Measurements from ENCODE around the gene UGT1A1.

DNA sequence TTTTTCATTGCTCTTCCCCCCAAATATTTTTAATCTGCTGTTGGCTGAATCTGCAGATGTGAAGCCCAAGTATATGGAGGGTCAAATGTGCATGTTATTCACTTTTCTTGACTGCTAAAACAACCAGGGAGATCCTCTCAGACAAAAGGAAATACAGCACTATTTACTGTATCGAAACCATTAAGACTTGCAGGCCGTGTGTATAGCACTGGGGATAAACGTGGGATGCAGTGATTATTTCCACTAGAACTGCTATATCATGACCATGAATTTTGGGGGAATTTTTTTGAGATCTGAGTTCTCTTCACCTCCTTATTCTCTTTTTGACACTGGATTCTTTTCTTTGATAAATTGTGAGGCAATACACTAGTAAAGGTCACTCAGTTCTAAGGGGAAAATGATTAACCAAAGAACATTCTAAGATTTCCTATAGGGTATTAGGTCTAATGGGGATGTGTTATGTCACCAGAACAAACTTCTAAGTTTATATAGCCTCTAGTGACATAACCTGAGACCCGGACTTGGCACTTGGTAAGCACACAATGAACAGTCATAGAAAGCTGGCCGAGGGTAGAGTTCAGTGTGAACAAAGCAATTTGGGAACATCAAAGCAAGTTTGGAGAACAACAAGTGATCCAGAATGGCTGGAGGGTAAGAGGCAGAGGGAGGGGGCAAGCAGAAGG lies 14.9 kb upstream of the UGT1A1 start:
- TF ChIP-seq, protein P1, sequence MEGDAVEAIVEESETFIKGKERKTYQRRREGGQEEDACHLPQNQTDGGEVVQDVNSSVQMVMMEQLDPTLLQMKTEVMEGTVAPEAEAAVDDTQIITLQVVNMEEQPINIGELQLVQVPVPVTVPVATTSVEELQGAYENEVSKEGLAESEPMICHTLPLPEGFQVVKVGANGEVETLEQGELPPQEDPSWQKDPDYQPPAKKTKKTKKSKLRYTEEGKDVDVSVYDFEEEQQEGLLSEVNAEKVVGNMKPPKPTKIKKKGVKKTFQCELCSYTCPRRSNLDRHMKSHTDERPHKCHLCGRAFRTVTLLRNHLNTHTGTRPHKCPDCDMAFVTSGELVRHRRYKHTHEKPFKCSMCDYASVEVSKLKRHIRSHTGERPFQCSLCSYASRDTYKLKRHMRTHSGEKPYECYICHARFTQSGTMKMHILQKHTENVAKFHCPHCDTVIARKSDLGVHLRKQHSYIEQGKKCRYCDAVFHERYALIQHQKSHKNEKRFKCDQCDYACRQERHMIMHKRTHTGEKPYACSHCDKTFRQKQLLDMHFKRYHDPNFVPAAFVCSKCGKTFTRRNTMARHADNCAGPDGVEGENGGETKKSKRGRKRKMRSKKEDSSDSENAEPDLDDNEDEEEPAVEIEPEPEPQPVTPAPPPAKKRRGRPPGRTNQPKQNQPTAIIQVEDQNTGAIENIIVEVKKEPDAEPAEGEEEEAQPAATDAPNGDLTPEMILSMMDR (IDR thresholded peaks at IDR 0.05; ENCODE audit: extremely low read depth in 1 of 2, insufficient read depth in 1 of 2, low read depth in 1 of 2, low read length in 2 of 2), result no peak
- TF ChIP-seq FOS (IDR thresholded peaks at IDR 0.05; ENCODE audit: borderline replicate concordance, insufficient read depth, low read length), result no peak
- TF ChIP-seq POLR2AphosphoS5 (IDR thresholded peaks at IDR 0.05; ENCODE audit: insufficient read depth, low read depth, low read length), result no peak
- TF ChIP-seq EZH2 (IDR thresholded peaks at IDR 0.05; ENCODE audit: borderline replicate concordance, low read depth, low read length, severe bottlenecking), result no peak
- no peak for TF ChIP-seq POLR2A (IDR thresholded peaks at IDR 0.05; ENCODE audit: low read depth, low read length)
- TF ChIP-seq MYC (IDR thresholded peaks at IDR 0.05; ENCODE audit: low read depth, low read length), result no peak
- TF ChIP-seq JUN (IDR thresholded peaks at IDR 0.05; ENCODE audit: borderline replicate concordance, insufficient read depth, insufficient read length, low read depth), result no peak
- TF ChIP-seq GATA2 (IDR thresholded peaks at IDR 0.05; ENCODE audit: insufficient read depth, insufficient read length, low read depth, low read length), result no peak
- TF ChIP-seq, protein P2, sequence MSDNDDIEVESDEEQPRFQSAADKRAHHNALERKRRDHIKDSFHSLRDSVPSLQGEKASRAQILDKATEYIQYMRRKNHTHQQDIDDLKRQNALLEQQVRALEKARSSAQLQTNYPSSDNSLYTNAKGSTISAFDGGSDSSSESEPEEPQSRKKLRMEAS (IDR thresholded peaks at IDR 0.05; ENCODE audit: insufficient read depth, insufficient read length), result no peak

Measured in endothelial cell of umbilical vein (primary cell).